ENCODE results near the gene ZBTB39.
"Not testable (repeated sequence)": the region's sequence is repeated elsewhere in the genome, so short reads cannot be mapped to it uniquely, and the experiment has no call there.

Gene ZBTB39

GRCh38 chr12:57031138-57031725, 24.9 kb upstream of the ZBTB39 start:
- no peak for DNase-seq (ENCODE audit: low read depth)

GRCh38 chr12:57029457-57029856, 23.1 kb upstream of the ZBTB39 start:
- no peak for DNase-seq (ENCODE audit: low read depth)

- DNase-seq (ENCODE audit: low read depth), result no peak
These were observed 21.4 kb upstream of the ZBTB39 start for GRCh38 chr12:57027805-57028153.

- DNase-seq (ENCODE audit: low read depth), result no peak
These were observed 20.9 kb upstream of the ZBTB39 start for GRCh38 chr12:57027011-57027804.

- no peak for DNase-seq (ENCODE audit: low read depth)
These were observed 18.9 kb upstream of the ZBTB39 start for GRCh38 chr12:57025196-57025595.

- not testable (repeated sequence) for DNase-seq (ENCODE audit: low read depth)
These were observed 16.0 kb upstream of the ZBTB39 start for GRCh38 chr12:57022324-57022723.

GRCh38 chr12:57019983-57020719, 13.8 kb upstream of the ZBTB39 start:
- no peak for DNase-seq (ENCODE audit: low read depth)

- DNase-seq (ENCODE audit: low read depth), result no peak
These were observed 12.6 kb upstream of the ZBTB39 start for GRCh38 chr12:57018906-57019305.

GRCh38 chr12:57018353-57018752, 12.0 kb upstream of the ZBTB39 start:
- DNase-seq (ENCODE audit: low read depth), result not testable (repeated sequence)

GRCh38 chr12:57016348-57016747, 10.0 kb upstream of the ZBTB39 start, which contains the start of gene TAC3:
Gene TAC3 (minus strand): TSS chr12:57016529. CDS start chr12:57015797, 732 bp downstream.
- DNase-seq (ENCODE audit: low read depth), result no peak

GRCh38 chr12:57012600-57013465, 6.5 kb upstream of the ZBTB39 start:
- no peak for DNase-seq (ENCODE audit: low read depth)

GRCh38 chr12:57011438-57012424, 5.4 kb upstream of the ZBTB39 start:
- no peak for DNase-seq (ENCODE audit: low read depth)

GRCh38 chr12:57010627-57011247, 4.4 kb upstream of the ZBTB39 start:
- DNase-seq (ENCODE audit: low read depth), result no peak

GRCh38 chr12:57009949-57010626, 3.7 kb upstream of the ZBTB39 start:
- no peak for DNase-seq (ENCODE audit: low read depth)

GRCh38 chr12:57008178-57008577, 1.8 kb upstream of the ZBTB39 start:
- DNase-seq (ENCODE audit: low read depth), result peak; percentile 56

- DNase-seq (ENCODE audit: low read depth), result no peak
These were observed 596 bp upstream of the ZBTB39 start for GRCh38 chr12:57006809-57007475.

GRCh38 chr12:57004651-57005050, 1.7 kb downstream of the ZBTB39 start:
- no peak for DNase-seq (ENCODE audit: low read depth)

GRCh38 chr12:57003395-57003794, 3.0 kb downstream of the ZBTB39 start:
- no peak for DNase-seq (ENCODE audit: low read depth)

GRCh38 chr12:57001448-57001906, 4.9 kb downstream of the ZBTB39 start:
- DNase-seq (ENCODE audit: low read depth), result no peak

Measured in stromal cell of bone marrow (primary cell).